A549 treated with GW870086 at 1 μM for 4 hours (cell line): ENCODE measurements around the gene HIF1AN. TPM values are rescaled to one million over a fixed set of nuclear protein-coding genes. Genes with fewer than 3 reads are reported as not detected.

ENCODE experiments used
- total RNA-seq: library from RNA; stranded (reverse); fragments of 200-300 nt; extraction: Qiagen RNA extraction; gene quantifications from 5 replicates; pipeline ENCODE4 v1.2.3, GENCODE V29; 2022; ENCODE audit warnings: low read depth

HIF1AN gene
- 10.7 to 20.7 TPM (median 19.0 TPM) in 5 replicates for total RNA-seq

GRCh38 chr10:100535715-100536353 lies at the start of gene HIF1AN:
TSS of gene HIF1AN (plus strand) at chr10:100535943. CDS start at chr10:100535959, 16 bp downstream.

GRCh38 chr10:100519311-100520051 lies 16.3 kb upstream of the HIF1AN start, which contains the start of gene SEC31B:
TSS of gene SEC31B (minus strand) at chr10:100519861. CDS start at chr10:100516952, 2,909 bp downstream.

GRCh38 chr10:100529475-100530298 lies 6.1 kb upstream of the HIF1AN start, which contains the start of gene NDUFB8:
TSS of gene NDUFB8 (minus strand) at chr10:100529871. CDS start at chr10:100529851, 20 bp downstream.

Other genes with a start within 250 kb of the HIF1AN start
- gene BLOC1S2, start 249.3 kb upstream of the HIF1AN start, total RNA-seq: 93.1 to 110 TPM (median 107 TPM) in 5 replicates
- gene PKD2L1, start 205.7 kb upstream of the HIF1AN start, total RNA-seq: 0.06 to 0.39 TPM (median 0.08 TPM) in 4 of 5 replicates, not detected in the other
- gene SCD, start 188.7 kb upstream of the HIF1AN start, total RNA-seq: 136 to 195 TPM (median 167 TPM) in 5 replicates
- not detected in 5 replicates for gene WNT8B, start 72.9 kb upstream of the HIF1AN start, total RNA-seq
- gene SEC31B, start 16.1 kb upstream of the HIF1AN start, total RNA-seq: 1.3 to 2.5 TPM (median 2.0 TPM) in 5 replicates
- 271 to 293 TPM (median 282 TPM) in 5 replicates for gene NDUFB8, start 6.1 kb upstream of the HIF1AN start, total RNA-seq
- 0.15 to 0.27 TPM (median 0.17 TPM) in 5 replicates for gene PAX2, start 209.6 kb downstream of the HIF1AN start, total RNA-seq